ENCODE data around the gene P2RY1.

DNA sequence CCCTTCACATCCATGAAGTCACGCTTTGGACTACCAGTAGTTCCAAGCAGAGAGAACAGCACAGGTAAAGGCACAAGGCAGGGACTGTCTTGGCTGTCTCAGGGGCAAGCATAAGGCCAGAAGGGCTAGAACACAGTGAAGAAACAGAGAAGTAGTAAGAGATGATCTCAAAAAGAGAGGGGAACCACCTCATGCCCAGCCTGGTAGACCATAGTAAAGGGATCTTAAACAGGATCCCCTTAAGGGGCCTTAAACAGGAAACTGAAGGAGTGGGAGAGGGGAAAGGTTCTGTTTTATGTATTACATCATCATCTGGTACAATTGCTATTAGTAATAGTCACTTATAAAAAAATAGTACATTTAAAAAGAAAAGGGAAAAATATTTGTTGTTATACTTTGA is 25.8 kb downstream of the P2RY1 start:
- TF ChIP-seq ZNF274 (IDR thresholded peaks at IDR 0.05; ENCODE audit: low read depth, low read length) (no peak), YY1 (IDR thresholded peaks at IDR 0.05; ENCODE audit: insufficient read depth, insufficient read length) (no peak)

All from NT2/D1 (cell line).